Right cardiac atrium (tissue), 5 donors: ENCODE data around the gene CALU. TPM values are rescaled to one million over a fixed set of nuclear protein-coding genes. Genes with fewer than 3 reads are reported as not detected.

Experiments
- ATAC-seq, 2 donors: fragments of 200-7000 bp; cut with Tn5 transposase; one replicate each; pipeline versions ENCODE4 v1.8.0 to v1.9.1; 2020; ENCODE audit warnings: moderate library complexity in 2 of 2, mild to moderate bottlenecking in 1 of 2
- DNase-seq, 3 donors: peaks; one replicate each; pipeline ENCODE4 v3.0.0-alpha.2; 2020
- H3K27ac ChIP-seq: one replicate; pipeline ENCODE4 v1.5.1; 2013; ENCODE audit warnings: mild to moderate bottlenecking, low read length, control low read depth, moderate library complexity
- H3K27me3 ChIP-seq: one replicate; pipeline ENCODE4 v1.6.1; 2013; ENCODE audit not compliant: control insufficient read depth, insufficient read depth
- H3K4me1 ChIP-seq: one replicate; pipeline ENCODE4 v1.6.1; 2013; ENCODE audit warnings: low read length; ENCODE audit not compliant: control insufficient read depth, insufficient read depth
- H3K4me3 ChIP-seq: one replicate; pipeline ENCODE4 v1.5.1; 2013; ENCODE audit warnings: low read length, control low read depth
- H3K9me3 ChIP-seq: one replicate; pipeline ENCODE4 v1.6.1; 2013; ENCODE audit warnings: low read length; ENCODE audit not compliant: control insufficient read depth
- WGBS: extraction: QIAGEN DNeasy Blood & Tissue Kit; methylation state at CpG from one replicate; pipeline ENCODE4 v1.1.7; 2013; 5-methylcytosine and 5-hydroxymethylcytosine counted together
- intact Hi-C, 4 donors: fragments of 100-400 bp; cut with DNase I; formaldehyde crosslinking; loops; one replicate each; pipeline versions ENCODE4 v1.11.0 to v1.14.0; 2022 to 2023
- polyA plus RNA-seq: library from polyadenylated mRNA; stranded (reverse); fragments of 200-250 nt; gene quantifications from one replicate; pipeline ENCODE4 v1.2.3, GENCODE V29; 2013
- total RNA-seq, 4 donors: library from RNA; stranded (reverse); fragmentation: NEBNext Ultra II Directional; extraction: Animal tissue kit (Norgen Biotek cat#: 25700); gene quantifications; one replicate each; pipeline ENCODE4 v1.2.1, GENCODE V29; 2021
- donor health status: healthy with polysubstance abuse.
- donor health status: DM: no; HTN: yes; CAD: no.
- donor health status: DM: no; HTN: no; CAD: no.
- donor health status: DM: no; HTN: yes; CAD: no; lungs with severe emphysema.
- donor health status: DM: yes; HTN: yes; CAD: no.

CALU gene
- total and polyA plus RNA-seq, 5 donors, result 90.7 to 318 (median 202) TPM

DNA sequence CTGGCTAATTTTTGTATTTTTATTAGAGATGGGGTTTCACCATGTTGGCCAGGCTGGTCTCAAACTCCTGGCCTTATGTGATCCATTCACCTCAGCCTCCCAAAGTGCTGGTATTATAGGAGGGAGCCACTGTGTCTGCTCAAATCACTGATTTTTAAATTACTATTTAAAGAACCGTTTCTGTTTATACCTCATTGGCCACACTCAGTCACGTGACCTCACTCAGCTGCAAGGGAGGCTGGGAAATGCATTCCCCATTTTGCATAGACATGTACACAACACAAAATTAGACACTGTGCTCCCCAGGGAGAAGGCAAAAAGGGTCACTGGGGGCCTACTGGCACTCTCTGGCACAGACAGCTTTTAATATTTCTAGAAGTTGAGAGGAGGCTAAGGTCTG lies 13.6 kb upstream of the CALU start:
- no peak overlapping the region for H3K27ac ChIP-seq
- no peaks in the 10 kb centered on the region for H3K27me3 ChIP-seq
- ATAC-seq (no peak), DNase-seq (no peak)
- H3K9me3 ChIP-seq, result no peaks in the 10 kb centered on the region
- no peak overlapping the region for H3K4me3 ChIP-seq
- no peaks in the 10 kb centered on the region for H3K4me1 ChIP-seq
- 91% methylated on average over 2 of the region's 2 CpGs for WGBS
- intact Hi-C loops, result no loop called here

DNA sequence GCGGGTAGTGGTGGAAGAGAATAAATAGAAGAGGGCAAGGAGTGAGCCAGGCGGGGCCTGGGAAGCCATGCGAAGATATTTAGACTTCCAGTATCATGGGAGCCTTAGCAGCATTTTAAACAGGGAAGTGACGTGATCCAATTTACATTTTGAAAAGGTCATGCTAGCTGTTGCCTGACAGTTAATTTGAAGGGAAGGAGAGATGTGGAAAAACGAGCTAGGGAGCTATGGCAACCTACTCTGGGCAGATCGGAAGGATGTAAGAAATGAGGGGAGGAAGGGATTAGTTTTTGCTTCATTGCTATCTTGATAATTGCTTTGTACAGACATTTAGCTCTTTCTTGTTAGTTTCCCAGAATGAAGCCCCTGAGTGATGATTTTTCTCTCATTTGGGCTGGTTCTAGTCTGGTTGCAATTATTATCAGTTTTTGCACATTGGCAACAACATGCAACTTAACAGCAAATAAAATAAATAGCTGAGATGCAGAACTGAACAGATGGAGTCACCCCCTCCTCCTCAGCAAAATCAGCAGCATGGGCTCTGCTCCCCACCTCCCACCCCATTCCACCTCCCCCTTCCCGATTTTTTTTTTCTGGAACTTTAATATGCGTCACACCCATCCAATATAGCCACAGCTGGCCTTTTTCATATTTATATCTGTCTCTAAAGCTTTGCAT lies 13.0 kb upstream of the CALU start:
- DNase-seq, result no peak
- WGBS, result 69% methylated on average over 8 of the region's 8 CpGs
- no peak for ATAC-seq
- H3K27ac ChIP-seq, result no peak overlapping the region
- no peak overlapping the region for H3K4me3 ChIP-seq
- no peaks in the 10 kb centered on the region for H3K4me1 ChIP-seq
- H3K27me3 ChIP-seq, result no peaks in the 10 kb centered on the region
- intact Hi-C loops, result no loop called here
- no peaks in the 10 kb centered on the region for H3K9me3 ChIP-seq

DNA sequence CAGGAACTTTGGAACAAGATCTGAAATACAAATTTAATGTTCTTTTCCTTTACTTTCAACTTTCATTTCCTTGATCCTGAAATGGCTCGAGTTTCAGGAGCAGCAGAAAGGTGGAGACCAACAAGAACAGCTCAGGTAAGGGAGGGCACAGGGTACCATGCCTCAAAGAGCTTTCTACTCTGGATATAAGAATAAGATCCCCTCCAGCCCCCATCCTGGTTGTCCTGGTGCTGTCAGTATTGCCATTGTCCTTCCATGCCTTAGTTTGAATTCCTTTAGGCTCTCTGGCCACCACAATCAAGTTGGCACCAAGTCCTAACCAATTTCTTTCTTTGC lies 12.5 kb upstream of the CALU start:
- Histone ChIP-seq H3K27me3 (no peaks in the 10 kb centered on the region), H3K27ac (no peak overlapping the region), H3K9me3 (no peaks in the 10 kb centered on the region), H3K4me1 (no peaks in the 10 kb centered on the region), H3K4me3 (no peak overlapping the region)
- no peak for DNase-seq
- WGBS, result 37% methylated on average over 1 of the region's 1 CpG
- no peak for ATAC-seq
- intact Hi-C loops, result no loop called here

DNA sequence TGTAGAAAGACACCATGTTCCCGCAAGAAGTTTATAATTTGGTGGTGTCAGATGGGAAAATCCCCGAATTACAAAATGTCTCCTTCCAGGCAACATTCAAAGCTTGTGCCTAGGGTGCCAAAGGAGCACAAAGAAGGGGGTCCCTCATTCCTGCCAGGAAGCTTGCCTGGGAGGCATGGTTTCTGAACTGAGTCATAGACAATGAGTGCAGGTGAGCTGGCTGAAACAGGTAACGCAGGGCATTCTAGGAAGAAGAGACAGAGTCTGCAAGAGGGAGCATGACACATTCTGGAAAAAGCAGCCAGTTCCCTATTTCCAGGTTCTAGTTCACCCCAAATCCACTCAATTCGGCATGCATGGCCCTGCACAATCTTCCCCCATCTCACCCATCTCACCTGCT lies 11.9 kb upstream of the CALU start:
- H3K27ac ChIP-seq, result no peak overlapping the region
- H3K9me3 ChIP-seq, result no peaks in the 10 kb centered on the region
- H3K4me3 ChIP-seq, result no peak overlapping the region
- H3K27me3 ChIP-seq, result no peaks in the 10 kb centered on the region
- intact Hi-C loops, result no loop called here
- ATAC-seq (no peak), DNase-seq (no peak)
- no peaks in the 10 kb centered on the region for H3K4me1 ChIP-seq
- WGBS, result 96% methylated on average over 4 of the region's 4 CpGs

DNA sequence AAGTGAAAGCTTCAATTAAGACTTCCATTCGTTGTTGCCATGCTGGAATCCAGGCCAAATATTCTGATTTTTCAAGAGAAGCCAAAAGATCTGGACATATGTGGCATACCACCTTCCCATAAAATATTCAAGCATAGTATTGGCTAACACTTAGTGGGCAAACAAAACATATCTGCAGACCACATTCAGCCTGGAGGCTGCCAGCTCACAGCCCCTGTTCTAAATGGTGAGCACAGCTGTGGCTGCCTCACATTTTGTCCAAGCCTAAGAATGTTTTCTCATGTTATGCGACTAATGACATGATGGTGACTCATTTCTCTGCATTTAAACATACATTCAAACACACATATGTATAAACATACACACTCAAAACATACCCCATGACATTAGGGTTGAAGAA lies 10.6 kb upstream of the CALU start:
- intact Hi-C loops, result no loop called here
- H3K9me3 ChIP-seq, result no peaks in the 10 kb centered on the region
- no peaks in the 10 kb centered on the region for H3K4me1 ChIP-seq
- no peak overlapping the region for H3K4me3 ChIP-seq
- WGBS, result 67% methylated on average over 2 of the region's 2 CpGs
- DNase-seq, result no peak
- ATAC-seq, result no peak
- no peaks in the 10 kb centered on the region for H3K27me3 ChIP-seq
- no peak overlapping the region for H3K27ac ChIP-seq

DNA sequence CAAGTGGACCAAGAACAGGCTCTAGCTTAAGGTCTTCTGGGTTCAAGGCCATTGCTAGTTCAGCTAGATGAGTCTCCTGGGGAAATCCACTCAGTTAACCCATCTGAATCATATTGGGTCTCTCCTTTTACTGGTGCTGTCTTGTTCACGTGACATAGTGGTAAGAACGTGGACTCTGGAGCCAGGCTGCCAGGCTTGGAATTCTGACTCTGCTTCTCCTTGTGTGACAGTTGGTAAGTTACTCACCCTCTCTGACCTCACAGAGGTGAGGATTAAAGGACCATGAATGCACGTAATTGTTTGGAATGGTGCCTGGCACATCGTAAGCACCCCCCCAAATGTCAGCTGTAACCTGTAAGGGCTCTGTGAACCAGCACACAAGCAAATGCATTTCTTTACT lies 9.7 kb upstream of the CALU start:
- DNase-seq (no peak), ATAC-seq (no peak)
- intact Hi-C loops, result no loop called here
- H3K27me3 ChIP-seq, result no peaks in the 10 kb centered on the region
- no peaks in the 10 kb centered on the region for H3K4me1 ChIP-seq
- H3K9me3 ChIP-seq, result no peaks in the 10 kb centered on the region
- H3K4me3 ChIP-seq, result no peak overlapping the region
- WGBS, result 95% methylated on average over 4 of the region's 4 CpGs
- no peak overlapping the region for H3K27ac ChIP-seq

DNA sequence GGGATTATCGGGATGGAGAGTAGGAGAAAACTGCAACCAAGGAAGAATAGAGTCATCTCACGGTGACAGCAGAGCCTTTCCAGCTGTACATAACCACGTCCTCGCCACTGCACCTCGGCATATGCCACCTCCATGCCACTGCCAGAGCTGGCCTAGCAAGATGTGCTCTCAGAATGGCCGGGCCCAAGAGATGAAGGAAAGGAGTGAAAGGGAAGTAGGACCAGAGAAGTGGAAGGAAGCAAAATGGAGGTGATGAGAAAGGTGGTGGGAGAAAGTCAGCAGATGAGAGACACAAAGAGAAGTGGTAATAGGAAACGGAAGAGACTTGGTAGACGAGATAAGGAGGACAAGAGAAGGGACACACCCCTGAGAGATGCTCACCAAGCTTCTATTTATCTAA lies 8.0 kb upstream of the CALU start:
- no peaks in the 10 kb centered on the region for H3K27me3 ChIP-seq
- DNase-seq (no peak), ATAC-seq (no peak)
- H3K4me3 ChIP-seq, result no peak overlapping the region
- H3K4me1 ChIP-seq, result no peaks in the 10 kb centered on the region
- WGBS, result 76% methylated on average over 8 of the region's 8 CpGs
- intact Hi-C loops, result no loop called here
- no peak overlapping the region for H3K27ac ChIP-seq
- no peaks in the 10 kb centered on the region for H3K9me3 ChIP-seq

DNA sequence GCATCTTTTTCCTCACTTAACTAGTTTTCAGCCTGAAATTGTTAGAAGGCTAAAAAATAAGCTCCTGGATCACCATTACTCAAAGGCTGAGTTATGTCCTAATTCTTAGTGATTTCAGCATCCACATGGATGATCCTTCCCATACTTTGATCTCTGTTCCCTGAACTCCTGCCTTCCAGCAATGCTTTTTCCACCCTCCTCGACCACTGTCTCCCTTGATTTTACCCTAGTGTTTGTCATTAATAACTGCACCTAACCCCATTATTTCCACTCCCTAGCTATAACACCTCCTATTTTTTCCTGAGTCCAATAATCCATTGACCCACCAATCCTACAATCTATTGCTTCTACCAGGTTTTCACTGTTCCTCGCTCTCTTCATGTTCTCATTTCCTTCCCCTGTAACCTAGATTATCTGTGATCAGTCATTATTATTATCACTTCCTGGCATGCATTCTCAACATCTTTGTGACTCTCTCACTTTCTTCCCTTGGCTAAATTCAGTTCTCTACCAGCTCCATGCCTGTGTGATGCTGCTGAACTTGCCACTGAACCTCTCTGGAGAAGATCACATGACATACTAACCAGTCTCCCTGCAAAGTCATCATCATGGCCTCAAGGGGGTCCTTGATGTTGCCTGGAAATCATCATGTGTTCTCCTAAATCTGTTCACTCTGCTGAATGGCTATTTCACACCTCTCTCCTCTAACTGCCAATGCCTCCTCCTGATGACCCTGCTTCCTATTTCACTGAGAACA lies 6.5 kb upstream of the CALU start:
- no peak for ATAC-seq
- Histone ChIP-seq H3K4me3 (no peak overlapping the region), H3K4me1 (no peaks in the 10 kb centered on the region), H3K27me3 (no peaks in the 10 kb centered on the region), H3K9me3 (no peaks in the 10 kb centered on the region), H3K27ac (no peak overlapping the region)
- no peak for DNase-seq
- intact Hi-C loops, result no loop called here
- 65% methylated on average over 2 of the region's 2 CpGs for WGBS

DNA sequence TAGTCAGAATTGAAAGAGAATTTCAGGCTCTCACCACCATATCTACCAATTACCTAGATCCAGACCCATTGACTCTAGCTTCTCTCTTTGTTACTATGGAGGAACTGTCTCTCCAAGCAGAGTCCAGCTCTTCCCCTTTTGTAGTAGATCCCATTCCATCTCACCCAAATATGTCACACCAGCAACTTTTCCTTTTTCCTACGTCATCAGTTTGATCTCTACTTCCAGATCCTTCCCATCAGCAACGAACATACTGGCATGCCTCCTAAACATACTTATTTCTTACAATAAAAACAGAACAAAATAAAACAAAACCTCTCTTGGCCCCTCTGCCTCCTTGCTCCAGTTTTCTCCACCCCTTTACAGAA lies 5.9 kb upstream of the CALU start:
- Histone ChIP-seq H3K27me3 (no peaks in the 10 kb centered on the region), H3K4me1 (no peaks in the 10 kb centered on the region), H3K27ac (no peak overlapping the region), H3K4me3 (no peak overlapping the region), H3K9me3 (no peaks in the 10 kb centered on the region)
- intact Hi-C loops, result no loop called here
- ATAC-seq (no peak), DNase-seq (no peak)
- whole genome bisulfite sequencing, result 67% methylated on average over 2 of the region's 2 CpGs

DNA sequence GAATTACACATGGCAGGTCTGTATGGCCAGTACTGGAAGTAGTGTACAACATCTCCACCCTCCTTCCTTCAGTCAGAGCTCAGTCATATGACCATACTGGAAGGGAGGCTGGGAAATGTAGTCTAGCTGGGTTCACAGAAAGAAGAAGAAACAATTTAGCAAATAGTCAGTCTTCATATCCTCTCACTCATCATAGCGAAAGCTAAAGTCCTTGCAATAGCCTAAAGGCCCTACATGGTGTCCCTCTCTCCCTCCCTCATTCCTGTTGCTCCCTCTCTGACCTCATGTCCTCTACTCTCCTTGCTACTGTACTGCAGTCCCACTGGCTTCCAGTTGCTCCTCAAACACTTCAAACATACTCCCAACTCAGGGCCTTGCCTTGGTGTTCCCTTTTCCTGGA lies 4.3 kb upstream of the CALU start:
- no peaks in the 10 kb centered on the region for H3K27me3 ChIP-seq
- ATAC-seq (no peak), DNase-seq (no peak)
- H3K27ac ChIP-seq, result no peak overlapping the region
- H3K4me1 ChIP-seq, result no peaks in the 10 kb centered on the region
- no peaks in the 10 kb centered on the region for H3K9me3 ChIP-seq
- no peak overlapping the region for H3K4me3 ChIP-seq
- intact Hi-C loops, result no loop called here
- WGBS, result 98% methylated on average over 1 of the region's 1 CpG

DNA sequence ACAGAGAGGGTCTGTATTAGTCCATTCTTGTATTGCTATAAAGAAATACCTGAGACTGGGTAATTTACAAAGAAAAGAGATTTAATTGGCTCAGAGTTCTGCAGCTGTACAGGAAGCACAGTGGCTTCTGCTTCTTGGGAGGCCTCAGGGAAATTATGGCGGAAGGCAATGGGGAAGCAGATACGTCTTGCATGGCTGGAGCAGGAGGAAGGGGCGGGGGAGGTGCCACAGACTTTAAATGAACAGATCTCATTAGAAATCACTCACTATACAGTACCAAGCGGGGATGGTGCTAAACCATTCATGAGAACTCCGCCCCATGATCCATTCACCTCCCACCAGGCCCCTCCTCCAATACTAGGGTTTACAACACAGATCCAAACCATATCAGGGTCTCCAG lies 3.7 kb upstream of the CALU start:
- H3K9me3 ChIP-seq, result no peaks in the 10 kb centered on the region
- no peaks in the 10 kb centered on the region for H3K4me1 ChIP-seq
- ATAC-seq, result no peak
- 88% methylated on average over 5 of the region's 5 CpGs for WGBS
- no peak overlapping the region for H3K4me3 ChIP-seq
- no peak overlapping the region for H3K27ac ChIP-seq
- no peak for DNase-seq
- intact Hi-C loops, result no loop called here
- no peaks in the 10 kb centered on the region for H3K27me3 ChIP-seq

DNA sequence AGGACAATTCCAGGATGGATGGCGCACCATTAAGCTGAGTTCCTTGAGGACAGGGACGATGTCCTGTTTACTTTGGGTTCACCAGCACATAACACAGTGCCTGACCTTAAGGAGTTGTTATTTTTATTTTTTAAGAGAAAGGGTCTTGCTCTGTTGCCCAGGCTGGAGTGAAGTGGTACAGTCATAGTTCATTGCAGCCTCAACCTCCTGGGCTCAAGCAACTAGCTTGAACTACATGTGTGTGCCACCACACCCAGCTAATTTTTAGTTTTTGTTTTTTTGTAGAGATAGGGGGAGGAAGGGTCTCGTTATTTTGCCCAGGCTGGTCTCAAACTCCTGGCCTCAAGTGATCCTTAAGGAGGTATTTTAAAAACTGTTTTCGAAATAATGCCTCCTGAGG lies 1.7 kb upstream of the CALU start:
- H3K27me3 ChIP-seq, result no peaks in the 10 kb centered on the region
- H3K27ac ChIP-seq, result no peak overlapping the region
- ATAC-seq (no peak), DNase-seq (no peak)
- no peaks in the 10 kb centered on the region for H3K9me3 ChIP-seq
- WGBS, result 93% methylated on average over 4 of the region's 4 CpGs
- intact Hi-C loops, result no loop called here
- no peaks in the 10 kb centered on the region for H3K4me1 ChIP-seq
- H3K4me3 ChIP-seq, result no peak overlapping the region
